Astrocyte (in vitro differentiated cells and primary cell): ENCODE measurements around the gene CKLF. TPM values are rescaled to one million over a fixed set of nuclear protein-coding genes. Genes with fewer than 3 reads are reported as not detected.

Source experiments
- DNase-seq: peaks from one replicate; pipeline ENCODE4 v3.0.0-alpha.2; 2010; ENCODE audit warnings: low read depth
- FAIRE-seq: peaks from 2 replicates; lab custom pipeline; 2011; peaks lifted over from hg19 to GRCh38; lab: Jason Lieb, UNC
- H2AFZ ChIP-seq: 2 replicates; pipeline ENCODE4 v1.6.0; 2012; ENCODE audit warnings: low read depth, low read length, inconsistent platforms
- H3K27ac ChIP-seq: 2 replicates; pipeline ENCODE4 v1.5.1; 2011; ENCODE audit warnings: low read depth, low read length, inconsistent platforms
- H3K27me3 ChIP-seq: 2 replicates; pipeline ENCODE4 v1.6.0; 2011; ENCODE audit warnings: low read length, inconsistent platforms; ENCODE audit not compliant: insufficient read depth
- H3K36me3 ChIP-seq: 2 replicates; pipeline ENCODE4 v1.5.1; 2011; ENCODE audit warnings: low read length, inconsistent platforms; ENCODE audit not compliant: insufficient read depth
- H3K4me1 ChIP-seq: 2 replicates; pipeline ENCODE4 v1.5.1; 2011; ENCODE audit warnings: low read length, inconsistent platforms; ENCODE audit not compliant: insufficient read depth
- H3K4me2 ChIP-seq: 2 replicates; pipeline ENCODE4 v1.6.0; 2012; ENCODE audit warnings: low read length, inconsistent platforms
- H3K4me3 ChIP-seq: 2 replicates; pipeline ENCODE4 v1.5.1; 2011; ENCODE audit warnings: low read depth, mild to moderate bottlenecking, low read length, inconsistent platforms; ENCODE audit not compliant: insufficient read depth
- H3K79me2 ChIP-seq: 2 replicates; pipeline ENCODE4 v1.6.0; 2012; ENCODE audit warnings: mild to moderate bottlenecking, low read length, inconsistent platforms; ENCODE audit not compliant: insufficient read depth
- H3K9ac ChIP-seq: 2 replicates; pipeline ENCODE4 v1.6.0; 2012; ENCODE audit warnings: mild to moderate bottlenecking, low read length, inconsistent platforms
- H3K9me3 ChIP-seq: 2 replicates; pipeline ENCODE4 v1.5.1; 2012; ENCODE audit warnings: low read depth, mild to moderate bottlenecking, low read length, inconsistent platforms; ENCODE audit not compliant: insufficient read depth
- H4K20me1 ChIP-seq: 2 replicates; pipeline ENCODE4 v1.6.0; 2012; ENCODE audit warnings: low read length, inconsistent platforms; ENCODE audit not compliant: insufficient read depth
- H3K27ac Mint-ChIP-seq: one replicate; pipeline ENCODE4 v1.8.0; 2021; ENCODE audit warnings: mild to moderate bottlenecking, mixed read lengths; ENCODE audit not compliant: unreplicated experiment
- H3K27me3 Mint-ChIP-seq: one replicate; pipeline ENCODE4 v1.8.0; 2021; ENCODE audit warnings: low read depth, mixed read lengths; ENCODE audit not compliant: unreplicated experiment
- H3K36me3 Mint-ChIP-seq: one replicate; pipeline ENCODE4 v1.8.0; 2021; ENCODE audit warnings: low read depth, mixed read lengths; ENCODE audit not compliant: unreplicated experiment
- H3K4me1 Mint-ChIP-seq: one replicate; pipeline ENCODE4 v1.8.0; 2021; ENCODE audit warnings: low read depth, mixed read lengths; ENCODE audit not compliant: unreplicated experiment
- H3K4me3 Mint-ChIP-seq: one replicate; pipeline ENCODE4 v1.8.0; 2021; ENCODE audit warnings: mild to moderate bottlenecking, moderate library complexity, mixed read lengths; ENCODE audit not compliant: unreplicated experiment
- H3K9me3 Mint-ChIP-seq: one replicate; pipeline ENCODE4 v1.8.0; 2021; ENCODE audit warnings: mild to moderate bottlenecking, mixed read lengths; ENCODE audit not compliant: unreplicated experiment
- EZH2 ChIP-seq: IDR thresholded peaks from 2 replicates; pipeline ENCODE4 v1.6.1; 2012; ENCODE audit warnings: mild to moderate bottlenecking, low read length, inconsistent platforms; ENCODE audit not compliant: insufficient read depth
- total RNA-seq: library from RNA; stranded (reverse); gene quantifications from 2 replicates; pipeline ENCODE4 v1.2.1, GENCODE V29; 2021
- TF ChIP-seq, protein P1 (sequence below): IDR thresholded peaks from 2 replicates; pipeline ENCODE4 v1.5.1; 2011; ENCODE audit warnings: low read depth, mild to moderate bottlenecking, inconsistent platforms, low read length, moderate library complexity; ENCODE audit not compliant: insufficient read depth

CKLF gene
- total RNA-seq, 1 donor from 2014 or later, result 24.5 TPM

DNA sequence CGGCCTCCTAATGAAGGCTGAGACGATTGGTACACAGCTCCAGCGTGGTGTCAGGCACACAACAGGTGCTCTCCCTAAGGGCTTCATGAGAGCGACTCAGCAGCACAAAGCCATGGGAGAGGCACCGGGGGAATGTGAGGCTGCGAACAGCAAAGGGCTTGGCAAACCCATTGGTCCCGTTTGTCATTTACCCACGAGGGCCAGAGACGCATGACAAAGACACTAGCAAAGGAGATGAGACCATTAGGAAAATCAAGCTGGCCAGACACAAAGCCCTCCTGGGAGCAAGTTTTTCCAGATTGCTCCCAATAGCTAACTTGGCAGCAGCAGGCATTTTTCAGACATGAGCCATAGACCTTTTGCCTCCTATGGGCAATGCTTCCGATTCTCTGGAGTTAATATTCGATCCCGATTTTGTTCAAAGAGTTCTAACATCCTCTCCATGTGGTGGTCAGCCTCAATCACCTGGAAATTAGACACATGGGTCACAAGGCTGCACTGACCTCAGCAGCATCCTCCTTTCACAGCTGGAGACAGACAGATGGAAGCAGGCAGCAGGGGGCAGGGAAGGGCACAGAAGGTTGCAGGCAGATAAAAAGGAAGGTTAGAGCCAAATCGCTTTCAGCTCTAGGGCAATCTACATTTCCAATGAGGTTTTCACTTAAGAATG lies 40.6 kb upstream of the CKLF start:
- H3K4me3 ChIP-seq, result no peak overlapping the region
- H2AFZ ChIP-seq, result peak overlapping the region; percentile 4
- H3K4me2 ChIP-seq, result peak overlapping the region; percentile 72
- no peak overlapping the region for H3K27ac Mint-ChIP-seq
- TF ChIP-seq EZH2, result no peak
- TF ChIP-seq, protein P1, sequence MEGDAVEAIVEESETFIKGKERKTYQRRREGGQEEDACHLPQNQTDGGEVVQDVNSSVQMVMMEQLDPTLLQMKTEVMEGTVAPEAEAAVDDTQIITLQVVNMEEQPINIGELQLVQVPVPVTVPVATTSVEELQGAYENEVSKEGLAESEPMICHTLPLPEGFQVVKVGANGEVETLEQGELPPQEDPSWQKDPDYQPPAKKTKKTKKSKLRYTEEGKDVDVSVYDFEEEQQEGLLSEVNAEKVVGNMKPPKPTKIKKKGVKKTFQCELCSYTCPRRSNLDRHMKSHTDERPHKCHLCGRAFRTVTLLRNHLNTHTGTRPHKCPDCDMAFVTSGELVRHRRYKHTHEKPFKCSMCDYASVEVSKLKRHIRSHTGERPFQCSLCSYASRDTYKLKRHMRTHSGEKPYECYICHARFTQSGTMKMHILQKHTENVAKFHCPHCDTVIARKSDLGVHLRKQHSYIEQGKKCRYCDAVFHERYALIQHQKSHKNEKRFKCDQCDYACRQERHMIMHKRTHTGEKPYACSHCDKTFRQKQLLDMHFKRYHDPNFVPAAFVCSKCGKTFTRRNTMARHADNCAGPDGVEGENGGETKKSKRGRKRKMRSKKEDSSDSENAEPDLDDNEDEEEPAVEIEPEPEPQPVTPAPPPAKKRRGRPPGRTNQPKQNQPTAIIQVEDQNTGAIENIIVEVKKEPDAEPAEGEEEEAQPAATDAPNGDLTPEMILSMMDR, result no peak
- peak; percentile 80 for DNase-seq
- no peaks in the 10 kb centered on the region for H3K36me3 Mint-ChIP-seq
- no peaks in the 10 kb centered on the region for H3K27me3 ChIP-seq
- H3K27ac ChIP-seq, result peak overlapping the region; percentile 70
- H3K27me3 Mint-ChIP-seq, result peaks cover 2% of the 10 kb centered on the region
- FAIRE-seq, result no peak
- peaks cover 29% of the 10 kb centered on the region for H3K4me1 Mint-ChIP-seq
- H3K36me3 ChIP-seq, result no peaks in the 10 kb centered on the region
- no peaks in the 10 kb centered on the region for H4K20me1 ChIP-seq
- H3K9ac ChIP-seq, result peak overlapping the region; percentile 32
- H3K9me3 Mint-ChIP-seq, result no peaks in the 10 kb centered on the region
- H3K4me3 Mint-ChIP-seq, result peak overlapping the region; percentile 18
- no peaks in the 10 kb centered on the region for H3K9me3 ChIP-seq
- peaks cover 53% of the 10 kb centered on the region for H3K4me1 ChIP-seq
- no peaks in the 10 kb centered on the region for H3K79me2 ChIP-seq

DNA sequence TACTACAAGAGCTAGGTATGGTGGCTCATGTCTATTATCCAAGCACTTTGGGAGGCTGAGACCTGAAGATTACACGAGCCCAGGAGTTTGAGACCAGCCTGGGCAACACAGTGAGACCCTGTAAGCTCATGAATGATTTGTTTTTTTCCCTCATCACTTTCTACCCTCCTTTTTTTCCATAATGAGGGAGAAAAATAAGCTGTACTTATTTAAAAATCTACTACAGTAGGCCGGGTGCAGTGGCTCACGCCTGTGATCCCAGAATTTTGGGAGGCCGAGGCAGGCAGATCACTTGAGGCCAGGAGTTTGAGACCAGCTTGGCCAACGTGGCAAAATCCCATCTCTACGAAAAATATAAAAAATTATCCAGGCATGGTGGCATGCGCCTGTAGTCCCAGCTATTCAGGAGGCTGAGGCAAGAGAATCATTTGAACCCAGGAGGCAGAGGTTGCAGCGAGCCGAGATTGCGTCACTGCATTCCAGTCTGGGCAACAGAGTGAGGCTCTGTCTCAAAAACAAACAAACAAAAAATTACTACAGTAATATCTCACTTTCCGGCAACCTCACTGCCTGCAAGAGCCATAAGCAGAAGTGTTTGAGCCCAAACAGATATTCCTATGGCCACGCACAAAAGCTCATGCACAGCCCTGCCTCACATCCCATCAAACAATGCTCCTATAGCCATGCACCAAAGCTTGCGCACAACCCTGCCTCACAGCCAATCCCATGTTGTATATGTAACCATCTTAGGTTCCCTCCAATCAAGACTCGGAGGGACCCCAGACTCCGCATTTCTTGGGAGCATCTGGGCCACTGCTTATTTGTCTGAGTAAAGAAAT lies 39.9 kb upstream of the CKLF start:
- H3K4me3 ChIP-seq, result no peak overlapping the region
- no peaks in the 10 kb centered on the region for H3K79me2 ChIP-seq
- H3K36me3 ChIP-seq, result no peaks in the 10 kb centered on the region
- peaks cover 61% of the 10 kb centered on the region for H3K4me1 ChIP-seq
- no peak overlapping the region for H3K27ac Mint-ChIP-seq
- no peak overlapping the region for H3K4me3 Mint-ChIP-seq
- DNase-seq (peak; percentile 29), FAIRE-seq (no peak)
- H3K27me3 ChIP-seq, result no peaks in the 10 kb centered on the region
- no peaks in the 10 kb centered on the region for H4K20me1 ChIP-seq
- peak overlapping the region; percentile 70 for H3K27ac ChIP-seq
- no peaks in the 10 kb centered on the region for H3K36me3 Mint-ChIP-seq
- no peak overlapping the region for H2AFZ ChIP-seq
- H3K4me1 Mint-ChIP-seq, result peaks cover 37% of the 10 kb centered on the region
- H3K9ac ChIP-seq, result peak overlapping the region; percentile 28
- TF ChIP-seq EZH2, result no peak
- TF ChIP-seq, protein P1, result no peak
- H3K4me2 ChIP-seq, result peak overlapping the region; percentile 72
- no peaks in the 10 kb centered on the region for H3K9me3 ChIP-seq
- H3K27me3 Mint-ChIP-seq, result peaks cover 2% of the 10 kb centered on the region
- no peaks in the 10 kb centered on the region for H3K9me3 Mint-ChIP-seq
